IPS-20b (cell line): ENCODE measurements around the gene ATP8B4.

Source experiments
- H3K27ac ChIP-seq: one replicate; pipeline ENCODE4 v1.5.1; 2013; ENCODE audit warnings: low read length
- H3K27me3 ChIP-seq: 2 replicates; pipeline ENCODE4 v1.6.1; 2013; ENCODE audit warnings: mild to moderate bottlenecking, low read length, inconsistent platforms; ENCODE audit not compliant: insufficient read depth
- H3K36me3 ChIP-seq: 2 replicates; pipeline ENCODE4 v1.6.1; 2013; ENCODE audit warnings: low read depth, mild to moderate bottlenecking, inconsistent platforms, low read length, moderate library complexity; ENCODE audit not compliant: insufficient read depth
- H3K4me1 ChIP-seq: 2 replicates; pipeline ENCODE4 v1.6.1; 2013; ENCODE audit warnings: mild to moderate bottlenecking, control low read depth, inconsistent platforms, low read length, moderate library complexity; ENCODE audit not compliant: insufficient read depth
- H3K4me3 ChIP-seq: 2 replicates; pipeline ENCODE4 v1.5.1; 2013; ENCODE audit warnings: mild to moderate bottlenecking, low read length, inconsistent platforms
- H3K9ac ChIP-seq: 2 replicates; pipeline ENCODE4 v1.6.1; 2013; ENCODE audit warnings: low read depth, mild to moderate bottlenecking, inconsistent platforms, low read length, moderate library complexity
- H3K9me3 ChIP-seq: 2 replicates; pipeline ENCODE4 v1.6.1; 2013; ENCODE audit warnings: mild to moderate bottlenecking, low read depth, low read length, inconsistent platforms; ENCODE audit not compliant: insufficient read depth

ATP8B4 gene

DNA sequence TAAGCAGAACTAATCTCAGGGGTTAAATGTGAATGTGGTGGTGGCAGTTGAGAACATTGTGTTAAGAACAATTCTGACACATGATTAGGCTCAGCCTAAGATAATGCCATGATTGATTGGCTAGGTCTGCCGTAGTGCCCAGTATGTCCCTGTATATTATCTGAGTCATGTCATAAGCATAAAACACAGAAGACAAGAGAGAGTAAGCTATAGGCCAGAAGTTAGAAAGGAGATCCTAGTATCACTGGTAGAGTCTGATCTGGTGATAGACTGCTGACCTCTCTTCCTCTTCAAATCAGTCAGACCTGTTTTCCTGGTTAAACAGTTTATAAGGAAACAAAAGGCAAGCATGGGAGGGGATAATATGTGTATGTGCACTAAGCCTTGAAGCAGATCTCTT is 30.1 kb upstream of the ATP8B4 start:
- H3K9ac ChIP-seq: no peak overlapping the region
- H3K36me3 ChIP-seq: no peaks in the 10 kb centered on the region
- no peaks in the 10 kb centered on the region for H3K27me3 ChIP-seq
- no peaks in the 10 kb centered on the region; the same call in 1 of the 2 replicates for H3K4me1 ChIP-seq
- no peak overlapping the region for H3K27ac ChIP-seq
- H3K9me3 ChIP-seq: no peaks in the 10 kb centered on the region
- H3K4me3 ChIP-seq: no peak overlapping the region

DNA sequence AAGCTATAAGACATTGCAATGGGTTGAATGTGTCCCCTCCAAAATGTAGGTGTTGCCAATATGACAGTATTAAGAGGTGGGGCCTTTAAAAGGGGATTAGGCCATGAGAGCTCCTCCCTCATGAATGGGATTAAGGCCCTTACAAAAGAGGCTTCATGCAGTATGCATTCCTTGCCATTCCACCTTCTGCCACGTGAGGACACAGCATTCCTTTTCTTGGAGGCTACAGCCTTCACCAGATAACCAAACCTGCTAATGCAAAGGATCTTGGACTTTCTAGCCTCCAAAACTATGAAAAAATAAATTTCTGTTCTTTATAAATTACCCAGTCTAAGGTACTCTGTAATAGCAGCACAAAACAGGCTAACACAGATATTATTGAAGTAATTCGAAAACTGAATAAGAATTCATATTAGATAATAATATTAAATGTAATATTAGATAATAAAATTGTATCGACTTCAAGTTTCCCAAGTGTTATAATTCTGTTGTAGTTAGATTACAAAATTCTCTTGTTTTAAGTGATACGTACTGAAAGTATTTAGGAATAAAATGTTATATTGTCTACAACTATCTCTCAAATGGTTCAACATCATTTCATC is 29.4 kb upstream of the ATP8B4 start:
- Histone ChIP-seq H3K9ac (no peak overlapping the region), H3K9me3 (no peaks in the 10 kb centered on the region), H3K4me3 (no peak overlapping the region), H3K4me1 (no peaks in the 10 kb centered on the region; the same call in 1 of the 2 replicates), H3K27me3 (no peaks in the 10 kb centered on the region), H3K27ac (no peak overlapping the region), H3K36me3 (no peaks in the 10 kb centered on the region)

DNA sequence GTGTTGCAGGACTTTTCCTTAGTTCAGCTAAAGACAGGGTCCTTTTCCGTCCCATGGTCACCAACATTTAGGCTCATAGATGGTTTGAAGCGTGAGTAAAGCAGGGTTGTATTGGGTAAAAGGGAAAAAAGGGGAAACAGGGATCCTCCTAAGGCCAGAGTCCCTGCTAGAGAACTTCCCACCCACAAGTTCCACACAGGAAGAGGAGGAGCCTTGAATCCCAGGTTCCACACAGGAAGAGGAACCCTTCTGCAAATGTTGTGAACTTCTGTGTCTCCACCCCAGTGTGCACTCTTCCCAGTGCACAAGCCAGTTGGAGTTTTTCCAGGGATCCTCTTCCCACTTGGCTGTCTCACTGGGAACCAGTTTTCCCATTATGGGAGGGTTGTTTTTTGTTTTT is 27.6 kb upstream of the ATP8B4 start:
- Histone ChIP-seq H3K27ac (no peak overlapping the region), H3K9ac (no peak overlapping the region), H3K9me3 (no peaks in the 10 kb centered on the region), H3K4me3 (no peak overlapping the region), H3K4me1 (no peaks in the 10 kb centered on the region; the same call in 1 of the 2 replicates), H3K36me3 (no peaks in the 10 kb centered on the region), H3K27me3 (no peaks in the 10 kb centered on the region)

DNA sequence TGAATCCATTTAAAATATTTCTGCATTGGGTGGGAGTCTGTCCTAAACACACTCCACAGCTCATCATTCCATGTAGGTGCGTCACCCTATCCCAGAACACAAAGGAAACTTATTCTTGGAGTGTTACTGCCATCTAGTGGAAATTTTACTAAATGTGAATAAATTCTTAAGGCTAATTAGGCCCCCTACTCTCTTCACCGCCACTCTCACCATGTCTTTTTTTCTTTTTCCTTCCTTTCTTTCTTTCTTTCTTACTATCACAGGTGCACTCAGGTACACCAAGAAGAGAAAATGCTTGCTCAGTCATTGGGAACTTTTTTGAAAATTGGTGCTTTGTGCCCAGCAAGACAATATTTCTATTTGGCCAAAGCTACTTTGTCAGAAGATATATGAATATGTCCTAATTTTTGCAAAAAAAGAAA is 26.4 kb upstream of the ATP8B4 start:
- no peaks in the 10 kb centered on the region; the same call in 1 of the 2 replicates for H3K4me1 ChIP-seq
- H3K27ac ChIP-seq: no peak overlapping the region
- no peak overlapping the region for H3K9ac ChIP-seq
- no peak overlapping the region for H3K4me3 ChIP-seq
- H3K9me3 ChIP-seq: no peaks in the 10 kb centered on the region
- no peaks in the 10 kb centered on the region for H3K36me3 ChIP-seq
- no peaks in the 10 kb centered on the region for H3K27me3 ChIP-seq

DNA sequence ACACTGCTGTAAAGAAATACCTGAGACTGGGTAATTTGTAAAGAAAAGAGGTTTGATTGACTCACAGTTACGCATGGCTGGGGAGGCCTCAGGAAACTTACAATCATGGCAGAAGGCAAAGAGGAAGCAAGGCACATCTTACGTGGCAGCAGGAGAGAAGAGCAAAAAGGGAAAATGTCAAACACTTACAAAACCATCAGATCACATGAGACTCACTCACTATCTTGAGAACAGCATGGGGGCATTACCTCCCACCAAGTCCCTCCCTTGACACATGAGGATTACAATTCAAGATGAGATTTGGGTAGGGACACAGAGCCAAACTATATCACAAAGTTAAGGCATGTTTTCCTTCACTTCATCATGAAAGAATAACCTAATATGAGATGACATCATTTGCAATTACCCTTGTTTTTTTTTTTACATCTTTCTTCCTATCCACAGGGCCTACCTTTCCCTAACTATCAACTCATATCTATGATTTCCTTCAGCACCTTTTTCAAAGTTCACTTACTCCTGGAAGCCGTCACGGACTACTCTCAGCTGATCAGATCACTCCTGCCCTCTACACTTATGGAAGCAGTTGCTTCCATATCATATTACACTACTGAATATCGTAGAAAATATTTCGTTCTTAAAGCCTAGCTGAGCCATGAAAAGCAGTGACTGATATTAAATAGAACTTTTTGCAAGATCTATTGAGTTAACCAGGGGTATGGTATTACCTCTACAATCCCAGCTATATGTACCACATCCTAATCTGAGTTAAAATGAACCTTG is 25.5 kb upstream of the ATP8B4 start:
- H3K9ac ChIP-seq: no peak overlapping the region
- no peak overlapping the region for H3K27ac ChIP-seq
- H3K4me3 ChIP-seq: no peak overlapping the region
- no peaks in the 10 kb centered on the region for H3K9me3 ChIP-seq
- H3K27me3 ChIP-seq: no peaks in the 10 kb centered on the region
- no peaks in the 10 kb centered on the region for H3K36me3 ChIP-seq
- H3K4me1 ChIP-seq: no peaks in the 10 kb centered on the region; the same call in 1 of the 2 replicates

DNA sequence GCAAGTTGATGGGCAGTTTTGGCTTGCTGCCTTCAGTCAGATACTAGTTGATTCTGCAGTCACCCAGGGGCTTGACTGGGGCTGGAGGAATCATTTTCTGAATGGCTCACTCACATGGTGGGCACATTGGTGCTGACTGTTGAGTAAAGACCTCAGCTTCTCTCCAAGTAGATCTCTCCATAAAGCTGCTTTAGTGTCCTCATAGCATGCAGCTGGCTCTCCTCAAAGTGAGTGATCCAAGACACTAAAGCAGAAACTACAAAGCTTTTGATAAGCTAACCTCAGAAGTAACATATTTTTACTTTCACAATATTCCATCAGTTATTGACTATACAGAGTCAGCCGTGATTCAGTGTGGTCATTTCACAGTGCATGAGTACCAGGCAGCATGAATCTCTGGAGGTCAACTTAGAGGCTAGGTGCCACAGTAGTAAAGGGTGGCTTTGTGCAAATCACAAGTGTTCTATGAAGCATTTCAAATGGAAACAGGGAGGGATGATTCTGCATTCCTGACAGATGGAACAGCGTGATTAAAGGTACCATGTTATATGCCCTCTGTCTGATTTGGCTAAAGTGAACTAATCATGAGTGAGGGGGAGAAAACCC is 24.3 kb upstream of the ATP8B4 start:
- H3K9ac ChIP-seq: no peak overlapping the region
- no peak overlapping the region for H3K4me3 ChIP-seq
- H3K36me3 ChIP-seq: no peaks in the 10 kb centered on the region
- no peaks in the 10 kb centered on the region for H3K27me3 ChIP-seq
- no peaks in the 10 kb centered on the region for H3K9me3 ChIP-seq
- H3K4me1 ChIP-seq: no peaks in the 10 kb centered on the region; the same call in 1 of the 2 replicates
- no peak overlapping the region for H3K27ac ChIP-seq

DNA sequence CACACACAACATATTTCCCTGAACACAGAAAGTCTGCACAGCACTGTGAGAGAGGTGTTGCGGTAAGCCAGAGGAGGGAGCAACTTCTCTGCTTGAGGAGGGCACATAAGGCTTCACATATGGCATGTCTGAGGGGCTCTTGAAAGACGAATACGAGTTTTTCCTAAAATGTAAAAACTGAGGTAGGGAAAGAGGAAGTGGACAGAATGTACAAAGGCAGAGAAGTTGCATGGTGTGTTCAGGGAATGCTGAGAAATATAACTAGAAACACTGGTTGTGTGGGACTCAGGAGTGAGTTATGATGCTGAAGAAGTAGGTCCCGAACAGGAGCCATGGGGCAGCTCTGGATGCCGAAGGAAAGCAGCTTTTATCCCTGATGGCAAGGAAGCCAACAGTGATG is 22.8 kb upstream of the ATP8B4 start:
- H3K27ac ChIP-seq: no peak overlapping the region
- H3K27me3 ChIP-seq: no peaks in the 10 kb centered on the region
- no peak overlapping the region for H3K9ac ChIP-seq
- H3K4me1 ChIP-seq: no peaks in the 10 kb centered on the region; the same call in 1 of the 2 replicates
- H3K9me3 ChIP-seq: no peaks in the 10 kb centered on the region
- H3K36me3 ChIP-seq: no peaks in the 10 kb centered on the region
- no peak overlapping the region for H3K4me3 ChIP-seq

DNA sequence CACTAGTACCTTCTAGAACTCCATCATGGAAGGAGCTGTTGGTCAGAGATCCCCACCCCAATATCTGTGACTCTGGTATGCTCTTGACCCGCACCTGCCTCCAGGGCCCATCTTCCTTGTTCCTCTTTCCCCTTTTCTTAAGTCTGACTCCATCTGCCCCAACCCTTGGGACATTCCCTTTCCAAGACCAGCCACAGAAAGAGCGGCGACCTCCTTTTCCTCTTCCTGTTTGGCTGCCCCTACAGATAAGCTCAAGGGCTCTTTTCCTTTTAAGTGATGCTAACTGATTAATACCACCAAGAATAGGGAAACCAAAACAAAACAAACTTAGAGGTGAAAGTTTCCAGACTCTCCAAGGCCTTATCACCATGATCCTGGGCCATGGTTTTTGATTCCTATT is 21.9 kb upstream of the ATP8B4 start:
- H3K36me3 ChIP-seq: no peaks in the 10 kb centered on the region
- no peak overlapping the region for H3K4me3 ChIP-seq
- H3K27me3 ChIP-seq: no peaks in the 10 kb centered on the region
- no peaks in the 10 kb centered on the region for H3K9me3 ChIP-seq
- H3K9ac ChIP-seq: no peak overlapping the region
- no peak overlapping the region for H3K27ac ChIP-seq
- no peaks in the 10 kb centered on the region; the same call in 1 of the 2 replicates for H3K4me1 ChIP-seq

DNA sequence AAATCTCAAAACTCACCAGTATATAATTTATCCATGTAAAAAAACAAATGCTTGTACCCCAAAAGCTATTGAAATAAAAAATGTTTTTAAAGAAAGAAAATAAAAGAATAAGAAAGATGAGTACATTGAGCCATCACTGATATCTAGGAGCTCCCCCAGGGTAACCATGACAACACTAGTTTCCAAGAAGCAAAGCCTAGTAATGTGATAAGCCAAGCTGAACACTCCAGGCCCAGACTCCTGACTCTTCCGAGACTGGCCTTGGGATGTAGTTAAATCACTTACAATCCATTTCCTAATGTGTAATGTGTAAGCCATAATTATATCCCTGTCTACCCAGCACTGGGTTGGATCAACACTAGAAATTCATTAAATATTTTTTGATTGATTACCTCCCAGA is 21.1 kb upstream of the ATP8B4 start:
- Histone ChIP-seq H3K4me1 (no peaks in the 10 kb centered on the region; the same call in 1 of the 2 replicates), H3K27ac (no peak overlapping the region), H3K36me3 (no peaks in the 10 kb centered on the region), H3K9me3 (no peaks in the 10 kb centered on the region), H3K9ac (no peak overlapping the region), H3K4me3 (no peak overlapping the region), H3K27me3 (no peaks in the 10 kb centered on the region)

DNA sequence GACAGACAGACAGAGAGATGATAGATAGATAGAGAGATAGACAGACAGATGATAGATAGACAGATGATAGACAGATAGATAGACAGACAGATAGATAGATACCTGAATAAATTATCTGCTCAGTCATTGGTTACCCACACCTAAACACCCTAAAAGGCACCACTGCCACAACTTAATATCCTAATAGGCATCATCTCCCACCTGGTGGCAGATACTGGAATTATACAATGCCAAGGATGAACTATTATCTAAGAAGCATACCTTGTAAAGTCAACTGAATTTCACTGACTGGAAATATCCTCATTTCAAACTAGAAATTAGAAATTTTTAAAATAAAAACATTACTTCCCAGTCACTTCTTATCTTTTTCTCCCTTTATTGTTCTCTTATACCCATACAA is 19.4 kb upstream of the ATP8B4 start:
- Histone ChIP-seq H3K27ac (no peak overlapping the region), H3K36me3 (no peaks in the 10 kb centered on the region), H3K27me3 (no peaks in the 10 kb centered on the region), H3K9me3 (no peaks in the 10 kb centered on the region), H3K9ac (no peak overlapping the region), H3K4me1 (no peaks in the 10 kb centered on the region), H3K4me3 (no peak overlapping the region)

DNA sequence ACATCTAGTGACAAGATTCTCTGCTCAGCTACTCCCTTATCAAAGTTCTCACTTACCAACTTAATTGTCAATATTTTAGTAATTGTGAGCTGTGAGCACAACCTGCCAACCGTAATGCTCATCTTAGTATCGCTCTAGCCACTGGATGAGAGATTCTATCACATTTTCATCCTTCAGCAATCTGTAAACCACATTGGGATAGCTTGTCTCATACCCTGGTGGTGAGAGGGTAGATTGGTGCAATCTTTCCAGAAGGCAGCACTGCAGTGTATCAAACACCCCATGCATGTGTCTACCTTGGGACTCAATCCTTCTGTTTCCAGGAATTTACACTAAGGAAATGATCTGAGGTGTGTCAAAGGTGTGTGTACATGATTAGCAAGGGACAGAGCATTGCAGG is 18.9 kb upstream of the ATP8B4 start:
- no peak overlapping the region for H3K9ac ChIP-seq

DNA sequence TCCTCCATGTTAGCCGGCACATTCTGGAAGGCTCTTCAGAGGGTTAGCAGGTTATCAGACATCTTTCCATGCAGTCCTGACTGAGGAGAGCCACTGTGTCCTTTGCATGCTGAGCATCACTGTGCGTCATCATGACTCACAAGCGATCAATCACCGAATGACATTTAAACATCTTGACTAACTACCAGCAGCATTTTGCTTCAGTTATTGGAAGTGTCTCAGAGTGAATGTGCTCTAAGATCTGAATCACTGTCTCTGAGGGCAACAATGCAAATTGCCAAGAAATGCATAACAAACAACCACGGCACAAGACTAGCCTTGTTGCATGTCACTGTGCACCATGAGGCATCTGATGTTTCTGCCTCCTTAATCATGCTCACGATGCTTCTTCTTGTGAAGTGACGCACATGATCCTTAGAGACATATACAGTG is 18.3 kb upstream of the ATP8B4 start:
- Histone ChIP-seq H3K4me1 (no peaks in the 10 kb centered on the region), H3K36me3 (no peaks in the 10 kb centered on the region), H3K4me3 (no peak overlapping the region), H3K9me3 (no peaks in the 10 kb centered on the region), H3K27ac (no peak overlapping the region), H3K9ac (no peak overlapping the region), H3K27me3 (no peaks in the 10 kb centered on the region)

More for the DNA sequence above, 18.9 kb upstream of the ATP8B4 start:
- H3K36me3 ChIP-seq: no peaks in the 10 kb centered on the region
- H3K4me3 ChIP-seq: no peak overlapping the region
- no peaks in the 10 kb centered on the region for H3K9me3 ChIP-seq
- no peaks in the 10 kb centered on the region for H3K4me1 ChIP-seq
- H3K27ac ChIP-seq: no peak overlapping the region
- H3K27me3 ChIP-seq: no peaks in the 10 kb centered on the region
